Activated naive CD4-positive, alpha-beta T cell treated with anti-CD3 and anti-CD28 coated beads, Interleukin-2, amount 10 ng/mL, durations not matched to agents 7 days and 5 days (primary cell): ENCODE data around the gene DVL2.
"Not testable (repeated sequence)": the region's sequence is repeated elsewhere in the genome, so short reads cannot be mapped to it uniquely, and the experiment has no call there.

ENCODE experiments used
- CTCF ChIA-PET: fragments of 350-600 bp; sonication (Branson Sonifier 250); formaldehyde crosslinking; loops from one replicate; lab custom pipeline; 2021; ENCODE audit warnings: antibody characterized with exemption; lab: Charles Lee
- DNase-seq: peaks from one replicate; pipeline ENCODE4 v3.0.0-alpha.2; 2020
- H3K27ac Mint-ChIP-seq: one replicate; pipeline ENCODE4 v1.8.0; 2021; ENCODE audit warnings: mild to moderate bottlenecking, moderate library complexity, mixed read lengths
- H3K27me3 Mint-ChIP-seq: one replicate; pipeline ENCODE4 v1.8.0; 2021; ENCODE audit warnings: mild to moderate bottlenecking, mixed read lengths
- H3K36me3 Mint-ChIP-seq: one replicate; pipeline ENCODE4 v1.8.0; 2021; ENCODE audit warnings: mixed read lengths
- H3K4me1 Mint-ChIP-seq: one replicate; pipeline ENCODE4 v1.8.0; 2021; ENCODE audit warnings: mixed read lengths
- H3K4me3 Mint-ChIP-seq: one replicate; pipeline ENCODE4 v1.8.0; 2021; ENCODE audit warnings: mild to moderate bottlenecking, moderate library complexity, mixed read lengths
- H3K9me3 Mint-ChIP-seq: one replicate; pipeline ENCODE4 v1.8.0; 2021; ENCODE audit warnings: mixed read lengths

The DVL2 gene

GRCh38 chr17:7249830-7250229, 15.5 kb upstream of the DVL2 start:
- peaks cover 53% of the 10 kb centered on the region for H3K4me1 Mint-ChIP-seq
- H3K4me3 Mint-ChIP-seq = peak overlapping the region; percentile 84
- peak overlapping the region; percentile 88 for H3K27ac Mint-ChIP-seq
- no peaks in the 10 kb centered on the region for H3K9me3 Mint-ChIP-seq
- no peak for DNase-seq
- no peaks in the 10 kb centered on the region for H3K27me3 Mint-ChIP-seq
- H3K36me3 Mint-ChIP-seq = peaks cover 33% of the 10 kb centered on the region
- CTCF ChIA-PET = no interaction called here

GRCh38 chr17:7249214-7249613, 14.9 kb upstream of the DVL2 start:
- H3K27me3 Mint-ChIP-seq = no peaks in the 10 kb centered on the region
- H3K4me3 Mint-ChIP-seq = peak overlapping the region; percentile 84
- no peak for DNase-seq
- H3K27ac Mint-ChIP-seq = peak overlapping the region; percentile 17
- peaks cover 49% of the 10 kb centered on the region for H3K4me1 Mint-ChIP-seq
- CTCF ChIA-PET = no interaction called here
- peaks cover 34% of the 10 kb centered on the region for H3K36me3 Mint-ChIP-seq
- no peaks in the 10 kb centered on the region for H3K9me3 Mint-ChIP-seq

GRCh38 chr17:7248796-7249195, 14.5 kb upstream of the DVL2 start:
- Mint-ChIP-seq H3K4me1 (peaks cover 45% of the 10 kb centered on the region), H3K36me3 (peaks cover 33% of the 10 kb centered on the region), H3K4me3 (no peak overlapping the region), H3K27me3 (no peaks in the 10 kb centered on the region), H3K9me3 (no peaks in the 10 kb centered on the region), H3K27ac (no peak overlapping the region)
- CTCF ChIA-PET = no interaction called here
- DNase-seq = no peak

- CTCF ChIA-PET = no interaction called here
- Mint-ChIP-seq H3K27ac (no peak overlapping the region), H3K4me3 (no peak overlapping the region), H3K36me3 (peaks cover 39% of the 10 kb centered on the region), H3K4me1 (peaks cover 45% of the 10 kb centered on the region), H3K9me3 (no peaks in the 10 kb centered on the region), H3K27me3 (no peaks in the 10 kb centered on the region)
- no peak for DNase-seq
These were observed 12.5 kb upstream of the DVL2 start for GRCh38 chr17:7246779-7247178.

- peak overlapping the region; percentile 68 for H3K27ac Mint-ChIP-seq
- H3K9me3 Mint-ChIP-seq, DNase-seq, H3K27me3 Mint-ChIP-seq, CTCF ChIA-PET: not testable (repeated sequence)
- H3K36me3 Mint-ChIP-seq = peaks cover 57% of the 10 kb centered on the region
- H3K4me3 Mint-ChIP-seq = peak overlapping the region; percentile 94
- H3K4me1 Mint-ChIP-seq = peaks cover 46% of the 10 kb centered on the region
These were observed 9.5 kb upstream of the DVL2 start for GRCh38 chr17:7243838-7244237.

GRCh38 chr17:7243453-7243729, 9.1 kb upstream of the DVL2 start:
- Mint-ChIP-seq H3K4me3 (peak overlapping the region; percentile 94), H3K9me3 (no peaks in the 10 kb centered on the region), H3K27me3 (no peaks in the 10 kb centered on the region), H3K27ac (peak overlapping the region; percentile 87), H3K4me1 (peaks cover 41% of the 10 kb centered on the region), H3K36me3 (peaks cover 58% of the 10 kb centered on the region)
- CTCF ChIA-PET = no interaction called here
- no peak for DNase-seq

- Mint-ChIP-seq H3K27ac (peak overlapping the region; percentile 98), H3K36me3 (peaks cover 58% of the 10 kb centered on the region), H3K4me3 (peak overlapping the region; percentile 94), H3K27me3 (no peaks in the 10 kb centered on the region), H3K4me1 (peaks cover 41% of the 10 kb centered on the region), H3K9me3 (no peaks in the 10 kb centered on the region)
- CTCF ChIA-PET = interaction anchor here (0.8 to 3.5 kb wide), 2 partner anchors 23 to 54 kb away, joined by 4 to 17 read pairs; partner anchors contain the start of genes ACADVL and DLG4
- DNase-seq = peak; percentile 95
These were observed 8.6 kb upstream of the DVL2 start for GRCh38 chr17:7242717-7243452.

GRCh38 chr17:7241783-7242716, 7.7 kb upstream of the DVL2 start, which contains the start of gene GABARAP:
Gene GABARAP (minus strand): TSS chr17:7242449. CDS start chr17:7242330, 119 bp downstream.
- DNase-seq = peak; percentile 93
- no peaks in the 10 kb centered on the region for H3K27me3 Mint-ChIP-seq
- H3K4me1 Mint-ChIP-seq = peaks cover 44% of the 10 kb centered on the region
- H3K4me3 Mint-ChIP-seq = peak within 1 kb of the TSS; percentile 94
- H3K36me3 Mint-ChIP-seq = peaks cover 60% of the 10 kb centered on the region
- peak within 1 kb of the TSS; percentile 98 for H3K27ac Mint-ChIP-seq
- CTCF ChIA-PET = interaction anchor here (0.8 to 3.5 kb wide), 2 partner anchors 22 to 55 kb away, joined by 4 to 17 read pairs; partner anchors contain the start of genes ACADVL and DLG4
- no peaks in the 10 kb centered on the region for H3K9me3 Mint-ChIP-seq

- no peaks in the 10 kb centered on the region for H3K27me3 Mint-ChIP-seq
- DNase-seq = no peak
- peaks cover 48% of the 10 kb centered on the region for H3K4me1 Mint-ChIP-seq
- H3K9me3 Mint-ChIP-seq = no peaks in the 10 kb centered on the region
- peaks cover 61% of the 10 kb centered on the region for H3K36me3 Mint-ChIP-seq
- H3K4me3 Mint-ChIP-seq = peak overlapping the region; percentile 94
- CTCF ChIA-PET = interaction anchor here (3.5 kb wide), 1 partner anchor 21 kb away, joined by 17 read pairs; the partner anchor contains the start of genes ACADVL and DLG4
- peak overlapping the region; percentile 98 for H3K27ac Mint-ChIP-seq
These were observed 6.9 kb upstream of the DVL2 start for GRCh38 chr17:7241090-7241733.

- Mint-ChIP-seq H3K4me1 (peaks cover 56% of the 10 kb centered on the region), H3K36me3 (peaks cover 64% of the 10 kb centered on the region), H3K9me3 (no peaks in the 10 kb centered on the region), H3K27ac (peak overlapping the region; percentile 98), H3K27me3 (no peaks in the 10 kb centered on the region), H3K4me3 (peak overlapping the region; percentile 94)
- CTCF ChIA-PET = interaction anchor here (3.5 kb wide), 1 partner anchor 20 kb away, joined by 17 read pairs; the partner anchor contains the start of genes ACADVL and DLG4
- no peak for DNase-seq
These were observed 6.1 kb upstream of the DVL2 start for GRCh38 chr17:7240375-7240774.

GRCh38 chr17:7239091-7240027, 5.0 kb upstream of the DVL2 start, which contains the start of gene PHF23:
Gene PHF23 (minus strand): TSS chr17:7239457. CDS start chr17:7239279, 178 bp downstream.
- CTCF ChIA-PET = interaction anchor here (1.5 to 3.5 kb wide), 3 partner anchors 19 to 57 kb away, joined by 3 to 17 read pairs (median 10); partner anchors contain the start of genes ACADVL and DLG4
- Mint-ChIP-seq H3K4me1 (peaks cover 66% of the 10 kb centered on the region), H3K36me3 (peaks cover 67% of the 10 kb centered on the region)

GRCh38 chr17:7238420-7239090, 4.2 kb upstream of the DVL2 start:
- H3K36me3 Mint-ChIP-seq = peaks cover 66% of the 10 kb centered on the region
- DNase-seq = no peak

More at GRCh38 chr17:7239091-7240027, 5.0 kb upstream of the DVL2 start, which contains the start of gene PHF23:
- DNase-seq = peak; percentile 98
- H3K27me3 Mint-ChIP-seq = no peaks in the 10 kb centered on the region
- H3K9me3 Mint-ChIP-seq = no peaks in the 10 kb centered on the region
- H3K27ac Mint-ChIP-seq = peak within 1 kb of the TSS; percentile 98
- peak within 1 kb of the TSS; percentile 94 for H3K4me3 Mint-ChIP-seq

More at GRCh38 chr17:7238420-7239090, 4.2 kb upstream of the DVL2 start:
- CTCF ChIA-PET = interaction anchor here (1.5 to 2.3 kb wide), 2 partner anchors 18 to 57 kb away, joined by 3 to 10 read pairs; partner anchors contain the start of gene ACADVL
- Mint-ChIP-seq H3K4me1 (peaks cover 70% of the 10 kb centered on the region), H3K27me3 (no peaks in the 10 kb centered on the region), H3K9me3 (no peaks in the 10 kb centered on the region), H3K27ac (peak overlapping the region; percentile 98), H3K4me3 (peak overlapping the region; percentile 94)
